K562 (cell line): ENCODE results near the gene ACER3.

Experiments used
- HNRNPL ChIP-seq: fragments of 200-400 bp; formaldehyde crosslinking; IDR thresholded peaks from 2 replicates; pipeline ENCODE4 v1.6.1; 2017; ENCODE audit warnings: low read depth, mild to moderate bottlenecking, low read length
- STAG1 ChIP-seq: sonication (generic); formaldehyde crosslinking; IDR thresholded peaks from 2 replicates; pipeline ENCODE4 v1.5.0; 2020; ENCODE audit warnings: missing genetic modification reagents, borderline replicate concordance
- TF ChIP-seq, protein P1 (sequence below): fragments of 250-450 bp; sonication (Bioruptor Pico); IDR thresholded peaks from 2 replicates; pipeline ENCODE4 v1.4.0; 2020; ENCODE audit warnings: mild to moderate bottlenecking, moderate library complexity, borderline replicate concordance

DNA sequence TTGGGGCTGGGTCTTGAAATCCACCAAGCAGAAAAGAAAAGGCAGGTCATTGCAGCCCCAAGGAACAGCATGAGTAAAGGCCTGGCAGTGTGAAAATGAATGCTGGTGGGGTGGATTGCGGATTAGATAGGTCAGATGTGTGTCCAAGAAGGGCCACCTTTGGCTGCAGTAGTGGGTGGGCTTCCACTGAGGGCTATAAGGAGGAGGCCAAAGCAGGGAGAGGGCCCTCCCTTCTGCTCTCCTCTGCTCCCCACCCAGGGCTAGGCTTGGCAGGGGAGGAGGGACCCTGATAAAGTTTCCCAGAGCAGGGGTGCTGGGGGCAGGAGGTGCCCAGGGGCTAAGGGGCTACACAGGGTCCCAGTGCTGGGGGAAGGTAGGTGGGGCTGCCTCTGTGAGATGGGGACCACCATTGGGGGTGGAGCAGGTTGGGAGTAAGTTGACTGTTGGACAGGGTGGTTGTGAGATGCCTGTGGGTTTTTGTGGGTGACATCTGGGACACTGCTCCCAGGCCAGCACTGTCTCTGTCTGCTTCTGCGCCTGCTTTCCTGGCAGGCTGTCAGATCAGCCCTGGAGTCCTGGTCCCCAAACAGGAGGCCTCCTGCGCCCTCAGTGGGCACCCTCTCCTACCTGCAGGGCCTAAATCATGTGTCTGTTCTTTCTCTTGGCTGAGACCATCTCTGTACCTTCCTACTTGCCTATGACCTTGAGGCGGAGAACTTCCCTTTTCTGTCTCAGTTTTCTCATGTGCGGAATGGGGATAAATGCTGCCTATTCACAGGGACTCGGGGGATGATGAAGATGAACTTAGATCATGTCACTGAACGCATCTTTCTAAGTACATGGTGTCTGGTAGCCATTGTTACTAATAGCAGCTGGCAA is 208.0 kb downstream of the ACER3 start:
- TF ChIP-seq HNRNPL (no peak), STAG1 (CRISPR knock-in tag) (no peak)
- TF ChIP-seq, protein P1, sequence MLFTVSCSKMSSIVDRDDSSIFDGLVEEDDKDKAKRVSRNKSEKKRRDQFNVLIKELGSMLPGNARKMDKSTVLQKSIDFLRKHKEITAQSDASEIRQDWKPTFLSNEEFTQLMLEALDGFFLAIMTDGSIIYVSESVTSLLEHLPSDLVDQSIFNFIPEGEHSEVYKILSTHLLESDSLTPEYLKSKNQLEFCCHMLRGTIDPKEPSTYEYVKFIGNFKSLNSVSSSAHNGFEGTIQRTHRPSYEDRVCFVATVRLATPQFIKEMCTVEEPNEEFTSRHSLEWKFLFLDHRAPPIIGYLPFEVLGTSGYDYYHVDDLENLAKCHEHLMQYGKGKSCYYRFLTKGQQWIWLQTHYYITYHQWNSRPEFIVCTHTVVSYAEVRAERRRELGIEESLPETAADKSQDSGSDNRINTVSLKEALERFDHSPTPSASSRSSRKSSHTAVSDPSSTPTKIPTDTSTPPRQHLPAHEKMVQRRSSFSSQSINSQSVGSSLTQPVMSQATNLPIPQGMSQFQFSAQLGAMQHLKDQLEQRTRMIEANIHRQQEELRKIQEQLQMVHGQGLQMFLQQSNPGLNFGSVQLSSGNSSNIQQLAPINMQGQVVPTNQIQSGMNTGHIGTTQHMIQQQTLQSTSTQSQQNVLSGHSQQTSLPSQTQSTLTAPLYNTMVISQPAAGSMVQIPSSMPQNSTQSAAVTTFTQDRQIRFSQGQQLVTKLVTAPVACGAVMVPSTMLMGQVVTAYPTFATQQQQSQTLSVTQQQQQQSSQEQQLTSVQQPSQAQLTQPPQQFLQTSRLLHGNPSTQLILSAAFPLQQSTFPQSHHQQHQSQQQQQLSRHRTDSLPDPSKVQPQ (CRISPR knock-in tag) = no peak
